ENCODE data around the gene YIPF1.

YIPF1 gene

DNA sequence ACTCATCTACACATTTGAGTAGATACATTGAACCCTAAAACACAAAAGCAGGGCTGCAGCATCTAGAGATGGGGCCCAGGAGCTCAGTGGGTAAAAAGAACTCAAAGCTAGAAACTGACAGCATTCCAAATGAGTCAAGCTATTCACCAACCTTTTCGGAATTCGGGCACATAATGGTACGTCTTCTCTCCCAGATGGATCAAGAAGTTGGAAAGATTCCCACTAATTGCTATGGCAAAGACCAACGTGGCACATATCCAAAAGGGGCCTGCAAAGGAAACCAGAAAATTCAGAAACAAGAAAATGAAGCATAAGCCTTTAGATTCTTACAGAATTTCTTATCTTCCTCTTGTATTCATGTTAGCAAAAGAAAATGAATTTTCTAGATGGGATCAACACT is 18.4 kb downstream of the YIPF1 start:
- Histone ChIP-seq H3K9me3 (ENCODE audit: low read depth, low read length) (no peaks in the 10 kb centered on the region), H3K9ac (ENCODE audit: insufficient read length) (no peak overlapping the region), H3K4me3 (peak overlapping the region; percentile 22), H3K27ac (peak overlapping the region; percentile 27; the same call in 1 of the 2 replicates), H3K36me3 (ENCODE audit: insufficient read depth, low read length) (peaks cover 15% of the 10 kb centered on the region)
- TF ChIP-seq POLR2AphosphoS5 (IDR thresholded peaks at IDR 0.05; ENCODE audit: borderline replicate concordance, low read depth, low read length) (no peak), FOXP2 (optimal IDR thresholded peaks at IDR 0.05; ENCODE audit: control extremely low read depth, extremely low read length, insufficient read depth) (no peak), EZH2 (IDR thresholded peaks at IDR 0.05) (no peak)
- no peak for DNase-seq (ENCODE audit: low read depth, low spot score)

DNA sequence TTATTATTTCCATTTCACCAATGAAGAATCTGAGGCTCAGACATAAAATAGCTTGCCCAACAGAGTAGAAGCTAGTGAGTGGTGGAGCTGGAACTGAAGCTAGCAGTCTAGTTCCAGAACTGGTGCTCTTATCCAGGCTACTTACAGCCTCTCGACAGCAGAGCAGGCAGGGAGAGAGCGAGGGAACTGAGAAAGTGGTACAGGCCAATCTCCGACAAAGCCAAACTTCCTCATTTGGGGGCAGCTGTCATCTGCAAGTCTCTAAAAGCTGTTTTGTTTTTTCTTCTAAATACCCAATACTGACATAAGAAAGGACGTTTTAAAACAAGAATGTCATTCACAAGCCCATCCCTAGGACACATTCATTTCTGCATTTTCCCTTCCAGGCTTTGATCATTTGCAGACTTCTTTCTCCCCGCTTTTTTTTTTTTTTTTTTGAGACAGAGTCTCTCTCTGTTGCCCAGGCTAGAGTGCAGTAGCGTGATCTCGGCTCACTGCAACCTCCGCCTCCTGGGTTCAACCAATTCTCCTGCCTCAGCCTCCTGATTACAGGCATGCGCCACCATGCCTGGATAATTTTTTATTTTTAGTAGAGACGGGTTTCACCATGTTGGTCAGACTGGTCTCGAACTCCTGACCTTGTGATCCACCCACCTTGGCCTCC is 20.0 kb downstream of the YIPF1 start:
- Histone ChIP-seq H3K9me3 (ENCODE audit: low read depth, low read length) (no peaks in the 10 kb centered on the region), H3K36me3 (ENCODE audit: insufficient read depth, low read length) (peaks cover 7% of the 10 kb centered on the region), H3K4me3 (no peak overlapping the region), H3K27ac (no peak overlapping the region), H3K9ac (ENCODE audit: insufficient read length) (no peak overlapping the region)
- no peak for TF ChIP-seq FOXP2 (optimal IDR thresholded peaks at IDR 0.05; ENCODE audit: control extremely low read depth, extremely low read length, insufficient read depth)
- TF ChIP-seq EZH2 (IDR thresholded peaks at IDR 0.05) = no peak
- no peak for TF ChIP-seq POLR2AphosphoS5 (IDR thresholded peaks at IDR 0.05; ENCODE audit: borderline replicate concordance, low read depth, low read length)
- no peak for DNase-seq (ENCODE audit: low read depth, low spot score)

DNA sequence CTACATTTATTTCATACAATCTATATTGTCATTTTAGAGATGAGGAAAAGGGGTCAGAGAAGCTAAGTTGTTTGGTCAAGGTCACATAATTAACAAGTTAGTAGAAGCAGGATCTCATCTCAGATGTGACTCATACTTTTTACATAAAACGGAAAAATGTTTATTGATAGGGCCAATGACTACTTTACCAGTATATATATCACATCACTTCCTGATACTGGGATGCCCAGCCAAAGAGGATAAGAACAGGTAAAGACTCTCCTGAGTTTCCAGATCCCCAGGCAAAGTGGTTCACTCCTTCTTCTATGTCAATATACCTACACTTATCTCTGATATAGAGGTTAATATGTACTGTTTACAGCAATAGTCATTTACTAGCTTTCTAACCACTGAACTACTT is 21.0 kb downstream of the YIPF1 start:
- Histone ChIP-seq H3K9ac (ENCODE audit: insufficient read length) (no peak overlapping the region), H3K27ac (no peak overlapping the region), H3K36me3 (ENCODE audit: insufficient read depth, low read length) (peaks cover 7% of the 10 kb centered on the region), H3K4me3 (no peak overlapping the region), H3K9me3 (ENCODE audit: low read depth, low read length) (no peaks in the 10 kb centered on the region)
- no peak for DNase-seq (ENCODE audit: low read depth, low spot score)
- TF ChIP-seq POLR2AphosphoS5 (IDR thresholded peaks at IDR 0.05; ENCODE audit: borderline replicate concordance, low read depth, low read length) (no peak), EZH2 (IDR thresholded peaks at IDR 0.05) (no peak), FOXP2 (optimal IDR thresholded peaks at IDR 0.05; ENCODE audit: control extremely low read depth, extremely low read length, insufficient read depth) (no peak)

DNA sequence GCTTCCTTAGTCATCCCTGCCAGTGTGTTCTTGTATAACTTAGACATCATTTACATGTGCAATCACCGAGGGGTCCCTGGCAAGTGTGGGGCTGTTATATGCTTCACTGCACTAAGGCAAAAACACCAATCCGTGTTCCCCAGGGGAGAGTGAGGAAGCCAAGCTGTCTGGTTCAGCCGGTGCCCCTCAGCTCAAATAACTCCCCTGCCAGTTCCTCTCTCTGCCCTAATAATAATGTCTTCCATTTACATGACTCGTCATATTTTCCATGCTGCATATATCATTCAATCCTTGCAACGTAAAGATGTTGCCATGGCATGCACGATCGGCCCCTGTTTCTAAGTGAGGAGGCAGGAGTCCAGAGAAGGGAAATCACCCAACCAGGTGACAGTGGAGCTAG is 27.1 kb downstream of the YIPF1 start:
- Histone ChIP-seq H3K27ac (no peak overlapping the region), H3K4me3 (no peak overlapping the region), H3K9me3 (ENCODE audit: low read depth, low read length) (no peaks in the 10 kb centered on the region), H3K9ac (ENCODE audit: insufficient read length) (no peak overlapping the region), H3K36me3 (ENCODE audit: insufficient read depth, low read length) (peaks cover 4% of the 10 kb centered on the region; the same call in 1 of the 2 replicates)
- no peak for TF ChIP-seq POLR2AphosphoS5 (IDR thresholded peaks at IDR 0.05; ENCODE audit: borderline replicate concordance, low read depth, low read length)
- TF ChIP-seq FOXP2 (optimal IDR thresholded peaks at IDR 0.05; ENCODE audit: control extremely low read depth, extremely low read length, insufficient read depth) = no peak
- no peak for TF ChIP-seq EZH2 (IDR thresholded peaks at IDR 0.05)
- DNase-seq (ENCODE audit: low read depth, low spot score) = no peak

DNA sequence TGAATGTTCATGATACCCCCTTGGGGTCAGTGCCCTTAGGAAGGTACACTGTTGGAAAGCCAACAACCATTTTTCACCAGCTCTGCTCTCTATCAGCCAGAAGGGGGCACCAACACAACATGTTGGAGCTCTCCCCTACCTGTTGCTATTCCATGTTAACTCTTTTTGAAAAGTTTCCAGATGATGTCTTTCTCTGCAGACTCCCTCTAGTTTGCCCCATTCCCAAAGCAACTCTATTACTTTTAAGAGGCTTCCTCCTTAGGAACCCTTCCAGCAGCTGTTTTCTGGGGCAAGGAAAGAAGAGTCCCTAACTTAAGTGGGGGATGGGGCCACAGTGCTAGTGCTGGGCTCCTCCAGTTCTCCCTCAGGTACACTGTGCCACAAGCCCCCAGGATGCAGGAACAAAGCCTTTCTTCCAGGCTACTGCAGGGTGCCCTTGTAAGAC is 28.6 kb downstream of the YIPF1 start:
- no peaks in the 10 kb centered on the region for H3K9me3 ChIP-seq (ENCODE audit: low read depth, low read length)
- no peak overlapping the region for H3K4me3 ChIP-seq
- DNase-seq (ENCODE audit: low read depth, low spot score) = peak; percentile 26
- H3K9ac ChIP-seq (ENCODE audit: insufficient read length) = no peak overlapping the region
- TF ChIP-seq POLR2AphosphoS5 (IDR thresholded peaks at IDR 0.05; ENCODE audit: borderline replicate concordance, low read depth, low read length) = no peak
- TF ChIP-seq FOXP2 (optimal IDR thresholded peaks at IDR 0.05; ENCODE audit: control extremely low read depth, extremely low read length, insufficient read depth) = no peak
- no peak for TF ChIP-seq EZH2 (IDR thresholded peaks at IDR 0.05)
- no peaks in the 10 kb centered on the region for H3K36me3 ChIP-seq (ENCODE audit: insufficient read depth, low read length)
- no peak overlapping the region for H3K27ac ChIP-seq

DNA sequence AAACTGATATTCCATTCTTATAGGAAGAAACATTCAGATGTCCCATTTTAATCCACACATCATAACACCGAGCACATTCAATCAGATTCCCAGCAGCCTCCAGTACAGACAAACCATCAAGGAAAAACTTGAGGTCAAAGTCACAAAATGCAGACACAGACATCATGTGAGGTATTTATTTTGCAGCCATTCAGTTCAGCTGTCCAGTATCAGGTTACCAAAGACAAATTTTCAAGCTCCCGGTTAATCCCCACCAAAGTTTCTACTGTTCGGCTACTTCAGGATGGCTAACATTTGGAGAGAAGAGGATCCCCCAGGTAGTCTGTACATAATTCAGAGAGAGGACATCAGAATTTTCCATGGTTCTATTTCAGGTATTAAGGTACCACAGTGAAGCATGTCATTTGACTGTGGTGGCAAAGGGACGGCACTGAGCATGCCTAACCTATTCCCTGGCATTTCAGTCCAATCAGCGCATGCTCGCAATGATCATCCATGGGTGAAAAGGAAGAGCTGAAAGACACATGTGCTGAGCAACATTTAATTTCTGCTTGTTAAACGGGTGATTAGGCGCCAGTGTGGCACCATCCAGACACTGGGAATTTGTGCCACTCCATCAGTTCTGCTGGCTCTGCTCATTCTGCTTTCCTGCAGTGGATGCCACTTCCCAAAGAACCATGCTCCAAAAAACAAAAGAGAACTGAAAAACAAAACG is 37.9 kb downstream of the YIPF1 start:
- H3K27ac ChIP-seq = no peak overlapping the region
- no peaks in the 10 kb centered on the region for H3K9me3 ChIP-seq (ENCODE audit: low read depth, low read length)
- H3K36me3 ChIP-seq (ENCODE audit: insufficient read depth, low read length) = no peaks in the 10 kb centered on the region
- TF ChIP-seq EZH2 (IDR thresholded peaks at IDR 0.05) (no peak), FOXP2 (optimal IDR thresholded peaks at IDR 0.05; ENCODE audit: control extremely low read depth, extremely low read length, insufficient read depth) (no peak), POLR2AphosphoS5 (IDR thresholded peaks at IDR 0.05; ENCODE audit: borderline replicate concordance, low read depth, low read length) (no peak)
- no peak overlapping the region for H3K4me3 ChIP-seq
- no peak overlapping the region for H3K9ac ChIP-seq (ENCODE audit: insufficient read length)
- DNase-seq (ENCODE audit: low read depth, low spot score) = no peak

DNA sequence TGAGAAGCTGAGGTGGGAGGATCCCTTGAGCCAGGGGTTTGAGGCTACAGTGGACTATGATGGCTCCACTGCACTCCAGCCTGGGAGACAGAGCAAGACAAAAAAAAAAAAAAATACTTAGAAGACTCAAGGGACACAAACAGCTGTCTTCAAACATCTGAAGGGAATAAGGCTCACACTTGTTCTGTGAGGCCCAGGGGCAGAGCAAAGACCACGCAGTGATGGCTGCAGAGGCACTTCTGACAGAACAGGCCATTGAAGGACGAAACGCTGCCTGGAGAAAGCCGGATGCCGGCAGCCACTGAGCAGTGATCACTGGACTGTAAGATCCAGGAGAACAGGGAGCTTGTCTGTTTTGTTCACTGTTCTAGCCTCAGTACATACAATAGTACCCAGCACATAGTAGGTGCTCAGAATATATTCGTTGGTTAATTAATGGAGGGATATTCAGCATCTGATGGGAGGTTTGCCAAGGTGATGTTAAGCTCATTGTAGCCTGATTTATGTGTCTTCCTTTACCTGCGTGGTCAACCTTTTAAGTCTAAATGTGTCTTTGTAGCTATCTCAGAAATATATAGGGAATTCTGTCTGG is 39.4 kb downstream of the YIPF1 start:
- Histone ChIP-seq H3K9me3 (ENCODE audit: low read depth, low read length) (no peaks in the 10 kb centered on the region), H3K4me3 (no peak overlapping the region), H3K9ac (ENCODE audit: insufficient read length) (no peak overlapping the region), H3K36me3 (ENCODE audit: insufficient read depth, low read length) (no peaks in the 10 kb centered on the region), H3K27ac (no peak overlapping the region)
- DNase-seq (ENCODE audit: low read depth, low spot score) = no peak
- TF ChIP-seq POLR2AphosphoS5 (IDR thresholded peaks at IDR 0.05; ENCODE audit: borderline replicate concordance, low read depth, low read length) (no peak), FOXP2 (optimal IDR thresholded peaks at IDR 0.05; ENCODE audit: control extremely low read depth, extremely low read length, insufficient read depth) (no peak), EZH2 (IDR thresholded peaks at IDR 0.05) (no peak)

DNA sequence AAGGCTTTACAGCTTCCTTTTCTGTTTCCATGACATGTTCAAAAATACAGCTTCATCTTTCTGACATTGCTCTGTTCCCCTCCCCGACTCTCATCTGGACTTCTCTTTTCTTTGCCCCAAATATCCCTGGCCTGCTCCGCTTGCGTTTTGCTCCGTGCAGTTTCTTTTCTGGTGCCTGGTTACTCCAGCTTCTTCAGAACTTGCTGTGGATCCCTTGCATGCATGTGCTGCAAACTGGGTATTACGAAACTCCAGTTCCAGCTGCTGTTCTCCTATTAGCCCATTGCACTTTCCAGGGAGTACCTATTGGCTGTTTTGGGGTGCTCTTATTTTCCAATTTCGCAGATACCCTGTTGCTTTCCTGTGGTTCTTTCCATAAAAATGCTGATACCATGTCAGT is 41.6 kb downstream of the YIPF1 start:
- Histone ChIP-seq H3K4me3 (no peak overlapping the region), H3K27ac (no peak overlapping the region), H3K9ac (ENCODE audit: insufficient read length) (no peak overlapping the region), H3K36me3 (ENCODE audit: insufficient read depth, low read length) (no peaks in the 10 kb centered on the region), H3K9me3 (ENCODE audit: low read depth, low read length) (no peaks in the 10 kb centered on the region)
- DNase-seq (ENCODE audit: low read depth, low spot score) = no peak
- TF ChIP-seq EZH2 (IDR thresholded peaks at IDR 0.05) (no peak), FOXP2 (optimal IDR thresholded peaks at IDR 0.05; ENCODE audit: control extremely low read depth, extremely low read length, insufficient read depth) (no peak), POLR2AphosphoS5 (IDR thresholded peaks at IDR 0.05; ENCODE audit: borderline replicate concordance, low read depth, low read length) (no peak)

Measured in SK-N-MC (cell line).